ENCODE data around the gene ZNG1B. TPM values are rescaled to one million over a fixed set of nuclear protein-coding genes. Genes with fewer than 3 reads are reported as not detected.
"Not testable (repeated sequence)": the region's sequence is repeated elsewhere in the genome, so short reads cannot be mapped to it uniquely, and the experiment has no call there.

ZNG1B gene
- total and polyA plus RNA-seq, 4 donors: 28.6 to 43.1 (median 32.2) TPM

- H3K9me3 ChIP-seq (ENCODE audit: control insufficient read depth, low read length); H3K27me3 ChIP-seq (ENCODE audit: control insufficient read depth in 1 of 2, insufficient read depth in 2 of 2, low read length in 1 of 2); H3K4me3 ChIP-seq (ENCODE audit: low read length in 2 of 2); ATAC-seq (ENCODE audit: low FRiP score); H3K36me3 ChIP-seq (ENCODE audit: control insufficient read depth in 1 of 2, insufficient read depth in 2 of 2, low read length in 1 of 2); H3K27ac ChIP-seq (ENCODE audit: low read depth in 1 of 2, low read length in 2 of 2); DNase-seq; H3K4me1 ChIP-seq (ENCODE audit: control insufficient read depth in 1 of 2, insufficient read depth in 2 of 2, low read length in 2 of 2); intact Hi-C loops (cut with DNase I): not testable (repeated sequence)
- WGBS, 2 donors: 56 to 58% methylated on average over 6 of the region's 6 CpGs
These were observed 99.1 kb downstream of the ZNG1B start for GRCh38 chr2:113536573-113536972.

GRCh38 chr2:113540834-113541203, 103.3 kb downstream of the ZNG1B start:
- intact Hi-C loops (cut with DNase I); DNase-seq; H3K27ac ChIP-seq (ENCODE audit: low read depth in 1 of 2, low read length in 2 of 2); H3K4me3 ChIP-seq (ENCODE audit: low read length in 2 of 2); H3K36me3 ChIP-seq (ENCODE audit: control insufficient read depth in 1 of 2, insufficient read depth in 2 of 2, low read length in 1 of 2); H3K27me3 ChIP-seq (ENCODE audit: control insufficient read depth in 1 of 2, insufficient read depth in 2 of 2, low read length in 1 of 2); H3K9me3 ChIP-seq (ENCODE audit: control insufficient read depth, low read length); H3K4me1 ChIP-seq (ENCODE audit: control insufficient read depth in 1 of 2, insufficient read depth in 2 of 2, low read length in 2 of 2): not testable (repeated sequence)
- ATAC-seq (ENCODE audit: low FRiP score): peak; percentile 23
- 7 to 20% methylated on average over 2 to 4 of the region's 5 CpGs for WGBS, 2 donors

DNA sequence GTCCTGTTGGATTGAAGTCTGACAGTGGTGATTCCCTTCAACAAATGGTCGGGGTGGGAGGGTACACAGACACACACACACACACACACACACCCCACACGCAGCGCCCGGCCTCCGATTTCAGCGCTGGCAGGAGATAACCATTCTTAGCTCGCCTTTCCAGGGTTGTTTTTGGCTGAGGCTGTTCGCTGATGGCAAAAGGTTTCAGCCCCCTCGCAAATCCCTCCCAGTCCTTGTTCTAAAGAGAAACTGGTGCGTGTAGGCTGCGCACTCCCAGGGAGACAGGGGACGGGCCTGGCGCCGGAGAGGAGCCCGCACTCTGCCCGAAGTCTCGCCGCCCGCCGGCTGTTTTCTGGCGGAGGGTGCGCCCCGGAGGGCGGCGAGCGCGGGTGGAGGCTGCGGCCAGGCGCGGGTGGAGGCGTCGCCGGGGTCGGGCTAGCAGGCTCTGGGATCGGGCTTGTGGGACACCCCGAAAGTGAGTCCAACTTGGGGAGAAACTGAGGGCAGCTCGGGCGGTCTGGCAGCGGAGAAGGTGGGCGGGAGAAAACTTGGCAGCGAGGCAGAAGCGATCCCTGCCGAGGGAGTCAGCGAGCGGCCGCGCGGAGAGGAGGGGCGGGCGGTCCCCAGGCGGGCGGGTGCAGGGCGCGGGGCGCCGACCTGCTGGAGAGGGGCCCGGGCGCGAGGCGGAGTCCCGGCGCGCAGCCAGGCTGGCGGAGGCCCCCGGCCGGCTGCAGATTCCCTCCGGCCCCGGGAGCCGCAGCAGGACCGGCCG, 103.9 kb downstream of the ZNG1B start:
- Histone ChIP-seq H3K4me3 (ENCODE audit: low read length in 2 of 2) (peak overlapping the region; percentile 38 to 47), H3K27ac (ENCODE audit: low read depth in 1 of 2, low read length in 2 of 2) (peak overlapping the region in 1 of 2 donors; percentile 18)
- ATAC-seq (ENCODE audit: low FRiP score) (peak; percentile 78), DNase-seq (peak; percentile 72 to 78)
- intact Hi-C loops (cut with DNase I); H3K36me3 ChIP-seq (ENCODE audit: control insufficient read depth in 1 of 2, insufficient read depth in 2 of 2, low read length in 1 of 2); H3K27me3 ChIP-seq (ENCODE audit: control insufficient read depth in 1 of 2, insufficient read depth in 2 of 2, low read length in 1 of 2); H3K9me3 ChIP-seq (ENCODE audit: control insufficient read depth, low read length); H3K4me1 ChIP-seq (ENCODE audit: control insufficient read depth in 1 of 2, insufficient read depth in 2 of 2, low read length in 2 of 2): not testable (repeated sequence)
- 0 to 1% methylated on average over 23 to 71 of the region's 71 CpGs for WGBS, 2 donors

GRCh38 chr2:113541976-113542485, 104.5 kb downstream of the ZNG1B start:
- intact Hi-C loops (cut with DNase I): not testable (repeated sequence)
- 1 to 2% methylated on average over 23 to 64 of the region's 64 CpGs for WGBS, 2 donors

DNA sequence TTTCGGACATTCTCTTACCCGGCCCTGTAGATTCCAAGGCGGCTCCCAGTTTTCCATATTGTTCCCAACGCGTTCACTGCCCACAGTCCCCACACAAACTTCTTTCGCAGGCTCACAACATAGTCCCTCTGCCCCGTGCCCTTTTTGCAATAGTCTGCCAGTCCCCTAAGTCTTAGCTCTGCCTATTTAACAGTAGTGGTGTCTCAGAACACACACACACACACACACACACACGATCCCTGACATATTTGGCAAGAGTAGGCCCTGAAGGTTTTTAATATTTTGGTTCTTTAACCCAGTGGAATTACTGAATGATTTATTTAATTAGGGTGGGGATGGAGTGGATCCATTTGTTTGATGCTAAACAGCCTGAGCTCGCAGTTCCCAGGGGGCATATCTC, 105.0 kb downstream of the ZNG1B start:
- intact Hi-C loops (cut with DNase I); H3K4me1 ChIP-seq (ENCODE audit: control insufficient read depth in 1 of 2, insufficient read depth in 2 of 2, low read length in 2 of 2): not testable (repeated sequence)
- ATAC-seq (ENCODE audit: low FRiP score): peak; percentile 4

More at GRCh38 chr2:113541976-113542485, 104.5 kb downstream of the ZNG1B start:
- not testable (repeated sequence) for H3K36me3 ChIP-seq (ENCODE audit: control insufficient read depth in 1 of 2, insufficient read depth in 2 of 2, low read length in 1 of 2); H3K27me3 ChIP-seq (ENCODE audit: control insufficient read depth in 1 of 2, insufficient read depth in 2 of 2, low read length in 1 of 2); H3K27ac ChIP-seq (ENCODE audit: low read depth in 1 of 2, low read length in 2 of 2); H3K9me3 ChIP-seq (ENCODE audit: control insufficient read depth, low read length); H3K4me1 ChIP-seq (ENCODE audit: control insufficient read depth in 1 of 2, insufficient read depth in 2 of 2, low read length in 2 of 2)
- H3K4me3 ChIP-seq (ENCODE audit: low read length in 2 of 2): peak overlapping the region in 1 of 2 donors; percentile 47
- DNase-seq (peak; percentile 40 to 63), ATAC-seq (ENCODE audit: low FRiP score) (peak; percentile 59)

More for the DNA sequence above, 105.0 kb downstream of the ZNG1B start:
- not testable (repeated sequence) for H3K27me3 ChIP-seq (ENCODE audit: control insufficient read depth in 1 of 2, insufficient read depth in 2 of 2, low read length in 1 of 2); H3K36me3 ChIP-seq (ENCODE audit: control insufficient read depth in 1 of 2, insufficient read depth in 2 of 2, low read length in 1 of 2); H3K4me3 ChIP-seq (ENCODE audit: low read length in 2 of 2); H3K27ac ChIP-seq (ENCODE audit: low read depth in 1 of 2, low read length in 2 of 2); H3K9me3 ChIP-seq (ENCODE audit: control insufficient read depth, low read length); DNase-seq
- WGBS, 2 donors: 19 to 39% methylated on average over 4 to 7 of the region's 9 CpGs

Other genes with a start within 250 kb of the ZNG1B start
- gene PAX8, start 158.8 kb upstream of the ZNG1B start, total RNA-seq: under 1 TPM; 0.45 to 0.87 TPM
- under 1 TPM in 1 of 2 donors, not detected in 1; 1.00 TPM for gene PAX8, start 158.8 kb upstream of the ZNG1B start, polyA plus RNA-seq
- gene FOXD4L1, start 61.0 kb downstream of the ZNG1B start, total RNA-seq: under 1 TPM; 0.16 to 0.27 TPM
- under 1 TPM in 1 of 2 donors, not detected in 1; 0.10 TPM for gene FOXD4L1, start 61.0 kb downstream of the ZNG1B start, polyA plus RNA-seq
- 10 to 100 TPM; 16.1 to 27.9 TPM for gene RABL2A, start 189.6 kb downstream of the ZNG1B start, total RNA-seq
- gene RABL2A, start 189.6 kb downstream of the ZNG1B start, polyA plus RNA-seq: 10 to 100 TPM in 1 of 2 donors, 1 to 10 TPM in 1; 8.9 to 27.8 TPM

All from aorta (tissue), 5 donors.